Measurements from ENCODE around the gene LMTK3.

Gene LMTK3

DNA sequence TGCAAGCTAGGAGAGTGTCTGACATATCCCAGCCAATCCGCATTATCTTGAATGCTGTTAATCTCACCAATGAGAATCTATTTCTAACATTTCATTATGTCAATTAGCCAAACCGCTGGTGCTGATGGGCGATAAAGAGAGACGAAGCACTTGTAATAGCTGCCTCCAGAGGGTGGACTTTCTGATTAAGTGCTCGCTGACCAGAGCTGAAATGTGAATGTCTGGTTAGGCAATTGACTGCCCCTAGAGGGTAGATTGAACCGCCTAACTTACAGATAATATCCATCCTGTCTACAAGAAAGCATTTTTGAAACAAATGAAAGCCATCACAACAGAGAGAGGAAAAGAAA, 66.4 kb downstream of the LMTK3 start:
- FAIRE-seq: no peak

DNA sequence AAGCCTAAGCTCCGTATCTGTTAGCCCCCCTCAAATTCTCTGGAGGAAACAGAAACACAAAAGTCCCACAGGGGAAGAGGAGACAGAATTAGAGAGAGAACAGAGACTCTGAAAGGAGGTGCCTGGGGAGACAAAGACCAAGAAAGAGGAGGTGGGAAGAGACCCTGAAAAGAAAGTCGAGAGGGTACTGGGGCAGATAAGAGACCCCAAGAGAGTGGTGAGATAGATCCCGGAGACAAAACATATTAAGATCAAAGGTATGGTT, 66.8 kb downstream of the LMTK3 start:
- FAIRE-seq: no peak

DNA sequence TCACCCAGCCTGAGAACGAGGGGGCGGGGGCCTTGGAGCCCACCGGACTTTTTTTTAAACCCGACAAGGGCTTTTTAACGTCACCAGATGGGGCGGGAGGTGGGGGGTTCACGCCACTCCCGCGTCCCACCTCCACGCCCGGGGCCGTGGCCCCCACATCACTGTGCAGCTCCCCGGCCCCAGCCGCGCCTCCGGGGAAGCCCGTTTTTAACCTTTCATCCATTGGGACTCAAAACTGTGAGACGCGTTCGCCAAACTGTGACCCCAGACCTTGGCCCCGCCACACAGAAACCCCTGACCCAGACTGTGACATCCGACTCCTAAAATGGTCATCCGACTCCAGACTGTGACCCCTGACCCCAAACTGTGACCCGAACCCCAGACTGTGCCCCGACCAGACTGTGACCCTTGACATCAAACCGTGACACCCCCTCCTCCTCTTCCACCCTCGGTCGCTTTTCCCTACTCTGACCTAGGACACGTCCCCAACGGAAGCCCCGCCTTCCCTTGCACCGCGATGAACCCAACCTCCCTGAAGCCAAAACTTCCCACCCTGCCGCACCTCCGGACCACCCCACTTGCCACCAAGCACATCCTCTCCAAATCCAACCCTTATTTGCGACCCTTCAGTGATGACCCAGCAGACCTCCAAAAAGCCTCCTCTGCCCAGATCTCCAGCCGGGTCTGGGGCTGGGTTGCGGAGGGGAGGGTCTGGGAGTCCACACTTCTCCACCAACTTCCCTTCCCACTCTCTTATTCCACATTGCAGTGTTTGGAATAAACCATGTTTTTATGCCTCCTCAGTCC, 67.3 kb downstream of the LMTK3 start:
- FAIRE-seq: no peak

DNA sequence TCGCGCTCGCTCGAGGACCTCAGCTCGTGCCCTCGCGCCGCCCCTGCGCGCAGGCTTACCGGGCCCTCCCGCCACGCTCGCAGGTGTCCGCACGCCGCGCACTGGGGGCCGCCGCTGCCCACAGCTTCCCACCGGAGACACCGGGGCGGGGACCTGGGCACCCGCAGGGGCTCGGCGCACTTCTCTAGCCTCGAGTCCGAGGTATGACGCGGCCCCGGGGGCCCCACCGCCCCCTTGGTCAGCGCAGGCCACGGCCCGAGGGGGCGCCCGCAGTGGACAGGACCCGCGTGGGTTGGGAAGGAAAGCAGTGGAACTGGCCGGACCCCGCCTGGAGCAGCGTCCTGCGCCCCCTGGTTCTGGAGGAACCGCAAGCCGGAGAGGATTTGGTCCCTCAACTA, 67.9 kb downstream of the LMTK3 start:
- no peak for FAIRE-seq

DNA sequence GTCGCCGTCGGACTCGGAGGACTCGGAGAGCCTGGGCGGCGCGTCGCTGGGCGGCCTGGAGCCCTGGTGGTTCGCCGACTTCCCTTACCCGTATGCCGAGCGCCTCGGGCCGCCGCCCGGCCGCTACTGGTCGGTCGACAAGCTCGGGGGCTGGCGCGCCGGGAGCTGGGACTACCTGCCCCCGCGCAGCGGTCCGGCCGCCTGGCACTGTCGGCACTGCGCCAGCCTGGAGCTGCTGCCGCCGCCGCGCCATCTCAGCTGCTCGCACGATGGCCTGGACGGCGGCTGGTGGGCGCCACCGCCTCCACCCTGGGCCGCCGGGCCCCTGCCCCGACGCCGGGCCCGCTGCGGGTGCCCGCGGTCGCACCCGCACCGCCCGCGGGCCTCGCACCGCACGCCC, 68.4 kb downstream of the LMTK3 start:
- FAIRE-seq: no peak

DNA sequence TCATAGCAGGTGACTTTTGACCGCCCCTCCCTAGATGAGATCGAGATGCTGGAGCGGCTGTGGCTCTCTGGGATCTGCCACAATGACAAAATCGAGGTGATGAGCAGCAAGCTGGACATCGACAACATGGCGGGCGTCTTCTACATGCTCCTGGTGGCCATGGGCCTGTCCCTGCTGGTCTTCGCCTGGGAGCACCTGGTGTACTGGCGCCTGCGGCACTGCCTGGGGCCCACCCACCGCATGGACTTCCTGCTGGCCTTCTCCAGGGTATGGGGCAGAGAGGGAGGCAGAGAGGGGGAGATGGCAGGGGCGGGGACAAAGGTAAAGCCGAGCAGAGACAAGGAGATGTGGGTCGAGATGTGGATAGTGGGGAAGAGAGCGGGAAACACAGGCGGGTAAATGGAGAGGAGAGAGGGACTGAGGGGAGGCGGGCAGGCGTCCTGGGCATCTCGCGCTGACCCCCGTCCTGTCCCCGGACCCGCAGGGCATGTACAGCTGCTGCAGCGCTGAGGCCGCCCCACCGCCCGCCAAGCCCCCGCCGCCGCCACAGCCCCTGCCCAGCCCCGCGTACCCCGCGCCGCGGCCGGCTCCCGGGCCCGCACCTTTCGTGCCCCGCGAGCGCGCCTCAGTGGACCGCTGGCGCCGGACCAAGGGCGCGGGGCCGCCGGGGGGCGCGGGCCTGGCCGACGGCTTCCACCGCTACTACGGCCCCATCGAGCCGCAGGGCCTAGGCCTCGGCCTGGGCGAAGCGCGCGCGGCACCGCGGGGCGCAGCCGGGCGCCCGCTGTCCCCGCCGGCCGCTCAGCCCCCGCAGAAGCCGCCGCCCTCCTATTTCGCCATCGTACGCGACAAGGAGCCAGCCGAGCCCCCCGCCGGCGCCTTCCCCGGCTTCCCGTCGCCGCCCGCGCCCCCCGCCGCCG, 69.3 kb downstream of the LMTK3 start:
- no peak for FAIRE-seq

DNA sequence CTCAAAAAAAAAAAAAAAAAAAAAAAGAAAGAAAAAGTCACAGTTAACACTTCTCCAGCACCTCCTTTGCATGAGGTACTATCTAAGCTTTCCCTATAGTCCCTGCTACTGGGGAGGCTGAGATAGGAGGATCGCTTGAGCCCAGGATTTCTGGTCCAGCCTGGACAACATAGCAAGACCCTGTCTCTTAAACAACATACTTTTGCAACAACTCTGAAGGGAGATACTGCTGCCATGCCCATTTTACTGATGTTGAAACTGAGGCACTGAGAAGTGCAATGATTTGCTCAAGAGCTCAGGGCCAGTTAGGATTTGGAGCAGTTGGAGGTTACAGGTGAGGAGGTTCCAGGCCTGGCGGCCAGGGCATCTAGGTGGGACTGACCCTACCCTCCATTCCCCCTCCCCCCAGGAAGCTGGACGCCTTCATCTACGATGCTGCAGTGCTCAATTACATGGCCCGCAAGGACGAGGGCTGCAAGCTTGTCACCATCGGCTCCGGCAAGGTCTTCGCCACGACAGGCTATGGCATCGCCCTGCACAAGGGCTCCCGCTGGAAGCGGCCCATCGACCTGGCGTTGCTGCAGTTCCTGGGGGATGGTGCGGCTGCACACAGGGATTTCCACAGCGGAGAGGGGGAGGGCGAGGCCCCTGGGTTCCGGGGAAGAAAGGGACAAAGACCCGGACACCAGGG, 70.1 kb downstream of the LMTK3 start:
- no peak for FAIRE-seq

DNA sequence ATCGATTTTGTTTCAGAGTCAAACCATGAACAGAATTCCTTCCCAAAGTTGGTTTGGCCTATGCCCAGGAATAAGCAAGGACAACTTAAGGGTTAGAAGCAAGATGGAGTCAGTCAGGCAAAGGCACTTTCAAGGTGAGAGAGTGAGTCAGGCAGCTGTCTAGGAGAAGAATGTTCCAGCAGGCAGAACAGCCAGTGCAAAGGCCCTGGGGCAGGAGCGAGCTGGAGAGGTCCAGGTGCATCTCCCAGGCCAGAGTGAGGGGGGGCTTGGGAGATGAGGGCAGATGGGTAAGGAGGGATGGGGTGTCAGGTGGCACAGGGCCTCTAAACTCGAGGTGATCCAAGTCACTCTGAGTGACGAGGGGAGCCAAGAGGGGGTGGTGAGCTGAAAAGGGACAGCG, 75.0 kb downstream of the LMTK3 start:
- FAIRE-seq: no peak
